Non-pigmented ciliary epithelial cell (primary cell): Measurements from ENCODE around the gene P2RY4.
"Not testable (repeated sequence)": the region's sequence is repeated elsewhere in the genome, so short reads cannot be mapped to it uniquely, and the experiment has no call there.

Source experiments
- DNase-seq: peaks from one replicate; pipeline ENCODE4 v3.0.0-alpha.2; 2010; ENCODE audit warnings: low read depth

Gene P2RY4

DNA sequence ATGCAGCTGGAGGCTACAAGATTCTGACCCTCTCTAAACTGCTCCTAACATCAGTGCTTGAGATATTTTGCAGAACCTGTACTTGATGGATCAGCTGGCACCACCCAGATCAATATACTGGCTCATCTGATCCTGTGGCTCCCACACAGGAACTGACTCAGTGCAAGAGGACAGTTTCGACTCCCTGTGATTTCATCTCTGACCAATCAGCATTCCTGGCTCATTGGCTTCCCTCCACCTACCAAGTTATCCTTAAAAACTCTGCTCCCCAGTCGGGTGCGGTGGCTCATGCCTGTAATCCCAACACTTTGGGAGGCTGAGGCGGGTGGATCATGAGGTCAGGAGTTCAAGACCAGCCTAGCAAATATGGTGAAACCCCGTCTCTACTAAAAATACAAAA lies 16.4 kb downstream of the P2RY4 start:
- DNase-seq = not testable (repeated sequence)

GRCh38 chrX:70241501-70241900 lies 18.5 kb downstream of the P2RY4 start:
- DNase-seq = no peak

GRCh38 chrX:70240751-70241150 lies 19.3 kb downstream of the P2RY4 start:
- DNase-seq = no peak

GRCh38 chrX:70234355-70234754 lies 25.6 kb downstream of the P2RY4 start, which contains the start of gene AWAT1:
TSS of gene AWAT1 (plus strand) at chrX:70234655. CDS start at chrX:70234696, 41 bp downstream.
- no peak for DNase-seq

- no peak for DNase-seq
These were observed 28.3 kb downstream of the P2RY4 start for GRCh38 chrX:70231666-70232065.

DNA sequence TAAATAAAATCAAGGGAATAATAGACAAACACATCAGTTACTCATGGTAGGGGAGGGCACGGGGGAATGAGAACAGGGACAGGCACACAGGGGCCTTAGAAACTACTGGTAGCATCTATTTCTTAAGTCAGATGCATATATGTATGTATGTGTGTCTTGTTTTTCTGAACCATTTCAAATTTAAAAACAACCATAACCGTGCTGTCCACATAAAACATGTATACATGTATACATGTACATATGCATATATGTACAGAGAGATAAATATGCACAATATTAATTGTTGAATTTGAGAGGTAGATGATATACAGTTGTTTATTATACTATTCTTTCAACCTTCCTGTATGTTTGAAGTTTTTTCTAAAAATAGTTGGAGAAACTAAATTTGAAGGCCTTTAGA lies 33.3 kb downstream of the P2RY4 start:
- no peak for DNase-seq

DNA sequence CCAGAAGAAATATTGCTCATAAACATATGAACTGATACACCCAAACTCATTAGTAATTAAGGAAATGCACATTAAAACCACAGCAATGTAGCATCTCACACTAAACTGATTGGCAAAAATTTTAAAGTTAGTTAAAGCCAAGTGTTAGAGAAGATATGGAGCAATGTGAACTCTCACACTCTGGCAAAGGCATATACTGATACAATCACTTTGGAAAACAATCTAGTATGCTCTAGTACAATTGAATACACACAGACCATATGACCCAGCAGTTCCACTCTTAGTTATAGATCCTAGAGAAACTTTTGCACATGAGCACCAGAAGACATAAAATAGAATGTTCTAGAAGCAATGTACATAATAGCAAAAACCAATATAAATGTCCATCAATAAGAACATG lies 34.0 kb downstream of the P2RY4 start:
- DNase-seq = no peak

DNA sequence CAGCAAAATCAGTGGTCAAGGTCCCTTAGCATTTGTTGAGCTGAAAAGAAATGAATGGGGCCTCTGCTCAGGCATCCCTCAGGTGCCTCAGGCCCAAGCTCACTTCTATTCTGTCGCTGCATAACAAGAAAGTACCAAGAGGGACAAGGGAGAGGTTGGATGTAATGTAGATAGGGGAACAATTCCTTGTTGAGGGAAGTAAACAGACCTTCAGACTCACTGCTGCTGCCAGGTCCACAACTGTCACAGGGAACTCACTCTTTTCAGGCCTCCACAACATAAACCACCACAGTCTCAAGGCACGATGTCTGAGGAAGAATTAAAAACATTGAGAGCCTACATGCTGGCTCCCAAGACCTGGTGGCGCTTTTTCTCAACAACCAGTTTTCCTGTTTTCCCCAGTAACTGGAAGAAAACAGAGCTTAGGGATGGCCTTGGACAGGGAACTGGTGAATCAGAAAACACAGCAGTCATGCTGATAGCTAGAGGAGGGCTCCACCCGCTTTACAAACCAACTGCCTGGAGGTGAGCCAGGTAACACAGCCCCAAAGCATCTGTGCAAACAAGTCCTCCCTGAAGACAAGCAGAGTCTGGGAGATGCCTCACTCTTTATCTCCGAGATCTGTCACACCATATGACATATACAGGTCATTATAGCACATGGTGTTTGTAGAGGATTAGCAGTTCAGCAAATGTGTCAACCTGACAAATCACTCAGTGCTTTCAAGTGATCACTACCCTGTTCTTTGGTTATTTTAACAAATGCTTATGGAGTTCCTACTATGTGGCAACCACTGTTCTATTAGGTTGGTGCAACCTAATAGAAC lies 39.9 kb downstream of the P2RY4 start:
- DNase-seq = no peak

DNA sequence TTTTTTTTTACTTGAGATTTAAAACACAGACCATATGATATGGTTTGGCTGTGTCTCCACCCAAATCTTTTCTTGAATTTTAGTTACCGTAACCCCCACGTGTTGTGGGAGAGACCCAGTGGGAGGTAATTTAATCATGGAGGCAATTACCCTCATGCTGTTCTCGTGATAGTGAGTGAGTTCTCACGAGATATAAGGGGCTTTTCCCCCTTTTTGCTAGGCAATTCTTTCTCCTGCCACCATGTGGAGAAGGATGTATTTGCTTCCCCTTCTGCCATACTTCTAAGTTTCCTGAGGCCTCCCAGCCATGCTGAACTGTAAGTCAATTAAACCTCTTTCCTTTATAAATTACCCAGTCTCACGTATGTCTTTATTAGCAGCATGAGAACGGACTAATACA lies 50.4 kb downstream of the P2RY4 start:
- DNase-seq = not testable (repeated sequence)

DNA sequence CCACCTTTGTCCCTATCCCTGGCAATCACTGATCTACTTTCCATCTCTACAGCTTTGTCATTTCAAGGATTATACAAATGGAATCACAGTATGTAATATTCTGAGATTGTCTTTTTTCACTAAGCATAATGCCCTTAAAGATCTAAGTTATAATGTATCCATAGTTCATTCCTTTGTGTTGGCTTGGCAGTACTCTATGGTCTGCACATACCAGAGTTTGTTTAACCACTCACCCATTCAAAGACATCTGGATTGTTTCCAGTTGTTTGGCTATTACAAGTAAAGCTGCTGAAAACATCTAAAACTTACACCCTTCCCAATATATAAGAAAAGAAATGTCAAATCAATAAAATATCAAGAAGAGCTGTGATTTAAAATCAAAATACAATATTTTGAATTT lies 51.5 kb downstream of the P2RY4 start:
- no peak for DNase-seq
